Fibroblast of pulmonary artery (primary cell): Measurements from ENCODE around the gene TEAD1.

ENCODE experiments used
- DNase-seq: peaks from one replicate; pipeline ENCODE4 v3.0.0-alpha.2; 2010; ENCODE audit warnings: low read depth
- H3K4me3 ChIP-seq: replicated peaks from 2 replicates; pipeline ENCODE4 v1.5.1; 2011; ENCODE audit warnings: low read depth, mild to moderate bottlenecking, control low read depth, low read length, moderate library complexity
- CTCF ChIP-seq: IDR thresholded peaks from 2 replicates; pipeline ENCODE4 v1.5.1; 2011; ENCODE audit warnings: mild to moderate bottlenecking, control low read depth, low read length, inconsistent platforms; ENCODE audit errors: missing control alignments

Gene TEAD1

GRCh38 chr11:12815931-12816494, 141.8 kb downstream of the TEAD1 start:
- DNase-seq, result no peak
- TF ChIP-seq CTCF, result no peak
- no peak overlapping the region for H3K4me3 ChIP-seq

- TF ChIP-seq CTCF, result no peak
- DNase-seq, result no peak
- no peak overlapping the region for H3K4me3 ChIP-seq
These were observed 143.6 kb downstream of the TEAD1 start for GRCh38 chr11:12817681-12818332.

- H3K4me3 ChIP-seq, result no peak overlapping the region
- TF ChIP-seq CTCF, result no peak
- DNase-seq, result peak; percentile 86
These were observed 144.3 kb downstream of the TEAD1 start for GRCh38 chr11:12818333-12819015.

GRCh38 chr11:12822392-12823022, 148.3 kb downstream of the TEAD1 start:
- DNase-seq, result no peak
- no peak for TF ChIP-seq CTCF
- H3K4me3 ChIP-seq, result no peak overlapping the region

- DNase-seq, result no peak
- H3K4me3 ChIP-seq, result no peak overlapping the region
- peak; percentile 19 for TF ChIP-seq CTCF
These were observed 150.2 kb downstream of the TEAD1 start for GRCh38 chr11:12824281-12825041.

- no peak for TF ChIP-seq CTCF
- DNase-seq, result no peak
- no peak overlapping the region for H3K4me3 ChIP-seq
These were observed 152.2 kb downstream of the TEAD1 start for GRCh38 chr11:12826441-12826840.
